PC-9 (cell line): ENCODE results near the gene LRRC3C. TPM values are rescaled to one million over a fixed set of nuclear protein-coding genes. Genes with fewer than 3 reads are reported as not detected.
A peak's percentile ranks its signal among the peaks of the same experiment; 100 is the strongest.

Experiments
- BruUV-seq: library from RNA; stranded (reverse); fragments of 400-500 nt; replicated peaks from 2 replicates; lab custom pipeline; 2021; lab: Mats Ljungman, UMichigan
- CTCF ChIA-PET: fragments of 300-600 bp; sonication (Branson Sonifier 250); formaldehyde crosslinking; loops from one replicate; lab custom pipeline; 2022; ENCODE audit warnings: antibody characterized with exemption; lab: Charles Lee
- POLR2A ChIA-PET: fragments of 300-600 bp; sonication (Branson Sonifier 250); formaldehyde crosslinking; loops from one replicate; lab custom pipeline; 2022; ENCODE audit warnings: antibody characterized with exemption; ENCODE audit not compliant: unreplicated experiment; lab: Charles Lee
- DNase-seq, 2 experiments: peaks; one replicate each; pipeline versions ENCODE4 v3.0.0 to v3.0.0-alpha.2; 2015 to 2022; ENCODE audit warnings: mixed read lengths in 1 of 2
- H2AFZ ChIP-seq: fragments of 200-600 bp; sonication (generic); 2 replicates; pipeline ENCODE4 v1.8.1; 2017; ENCODE audit warnings: antibody characterized with exemption
- H3F3A ChIP-seq: fragments of 200-600 bp; sonication (generic); 2 replicates; pipeline ENCODE4 v1.8.1; 2017; ENCODE audit warnings: antibody characterized with exemption, mild to moderate bottlenecking, low read depth; ENCODE audit not compliant: insufficient read depth
- H3K27ac ChIP-seq: fragments of 200-600 bp; sonication (generic); 2 replicates; pipeline ENCODE4 v1.6.1; 2016; ENCODE audit warnings: mixed run types
- H3K27me3 ChIP-seq: fragments of 200-600 bp; sonication (generic); 2 replicates; pipeline ENCODE4 v1.6.1; 2016; ENCODE audit warnings: low read depth, mixed run types; ENCODE audit not compliant: insufficient read depth
- H3K36me3 ChIP-seq: fragments of 200-600 bp; sonication (generic); 2 replicates; pipeline ENCODE4 v1.6.1; 2016; ENCODE audit warnings: low read depth, mixed run types
- H3K4me1 ChIP-seq: fragments of 200-600 bp; sonication (generic); replicated peaks from 2 replicates; pipeline ENCODE4 v1.6.1; 2016; ENCODE audit warnings: mixed run types; ENCODE audit not compliant: insufficient read depth
- H3K4me2 ChIP-seq: fragments of 200-600 bp; sonication (generic); 2 replicates; pipeline ENCODE4 v1.6.1; 2017; ENCODE audit warnings: mixed run types
- H3K4me3 ChIP-seq: fragments of 200-600 bp; sonication (generic); 2 replicates; pipeline ENCODE4 v1.6.1; 2016; ENCODE audit warnings: mixed run types
- H3K79me2 ChIP-seq: fragments of 200-600 bp; sonication (generic); 2 replicates; pipeline ENCODE4 v1.6.1; 2017; ENCODE audit warnings: low read depth, mixed run types
- H3K9me2 ChIP-seq: fragments of 200-600 bp; sonication (generic); 2 replicates; pipeline ENCODE4 v1.8.1; 2017; ENCODE audit warnings: mild to moderate bottlenecking; ENCODE audit not compliant: insufficient read depth
- H3K9me3 ChIP-seq: fragments of 200-600 bp; sonication (generic); 2 replicates; pipeline ENCODE4 v1.8.1; 2016; ENCODE audit warnings: low read depth; ENCODE audit not compliant: insufficient read depth
- H4K20me1 ChIP-seq: fragments of 200-600 bp; sonication (generic); 2 replicates; pipeline ENCODE4 v1.8.1; 2017; ENCODE audit not compliant: insufficient read depth
- CTCF ChIP-seq: fragments of 200-600 bp; sonication (generic); conservative IDR thresholded peaks from 2 replicates; pipeline ENCODE4 v1.6.1; 2017; ENCODE audit warnings: mixed run types, antibody characterized with exemption, mild to moderate bottlenecking, moderate library complexity
- EZH2 ChIP-seq: fragments of 200-600 bp; sonication (generic); IDR thresholded peaks from 2 replicates; pipeline ENCODE4 v1.8.0; 2017; ENCODE audit warnings: antibody characterized with exemption, low read depth
- intact Hi-C: fragments of 100-400 bp; cut with micrococcal nuclease; formaldehyde crosslinking; loops from one replicate; pipeline ENCODE4 v1.10.0; 2022; ENCODE audit not compliant: unreplicated experiment
- total RNA-seq: library from RNA; stranded (reverse); gene quantifications from 2 replicates; pipeline ENCODE4 v1.2.3, GENCODE V29; 2021

LRRC3C gene
- total RNA-seq, 1 experiment from 2014 or later, result not detected

GRCh38 chr17:39963829-39964228 is 36.3 kb downstream of the LRRC3C start:
- CTCF ChIA-PET, result no interaction called here

DNA sequence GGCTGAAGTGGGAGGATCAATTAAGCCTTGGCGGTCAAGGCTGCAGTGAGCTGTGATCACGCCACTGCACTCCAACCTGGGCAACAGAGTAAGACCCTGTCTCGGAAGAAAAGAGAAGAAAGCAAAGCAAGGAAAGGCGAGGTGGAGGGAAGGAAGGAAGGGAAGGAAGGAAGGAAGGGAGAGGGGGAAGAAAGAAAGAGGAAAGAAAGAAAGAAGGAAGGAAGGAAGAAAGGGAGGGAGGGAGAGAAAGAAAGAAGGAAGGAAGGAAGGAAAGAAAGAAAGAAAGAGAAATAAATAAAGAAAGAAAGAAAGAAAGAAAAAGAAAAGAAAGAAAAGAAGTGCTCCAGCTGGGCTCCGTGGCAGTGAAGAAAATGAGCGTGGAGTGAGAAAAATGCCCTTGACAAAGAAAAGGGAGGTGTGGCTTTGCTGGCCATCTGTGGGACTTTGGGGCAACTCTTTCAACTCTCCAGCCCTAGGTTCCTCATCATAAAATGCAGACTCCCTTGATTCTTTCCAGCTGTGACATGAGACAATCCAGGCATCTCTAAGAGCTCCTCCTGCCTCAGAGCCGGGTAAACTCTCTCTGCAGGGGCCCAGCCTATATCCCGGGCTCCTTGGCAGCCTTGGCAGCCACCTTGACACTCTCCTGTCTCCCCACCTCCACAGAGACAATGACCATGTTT is 37.6 kb downstream of the LRRC3C start:
- Histone ChIP-seq H3K9me2 (no peaks in the 10 kb centered on the region), H3K27ac (no peak overlapping the region), H3K4me3 (no peak overlapping the region), H3F3A (peaks cover 15% of the 10 kb centered on the region), H3K4me2 (no peak overlapping the region), H3K4me1 (peaks cover 6% of the 10 kb centered on the region; the same call in 1 of the 2 replicates), H3K79me2 (no peaks in the 10 kb centered on the region), H3K36me3 (no peaks in the 10 kb centered on the region), H2AFZ (no peak overlapping the region), H3K9me3 (no peaks in the 10 kb centered on the region), H4K20me1 (no peaks in the 10 kb centered on the region), H3K27me3 (no peaks in the 10 kb centered on the region)
- TF ChIP-seq CTCF, result no peak
- no peak for TF ChIP-seq EZH2
- intact Hi-C loops, result no loop called here
- DNase-seq, result no peak
- ChIA-PET POLR2A (no interaction called here), CTCF (no interaction called here)
- BruUV-seq, result no TSS peak

More at GRCh38 chr17:39963829-39964228, 36.3 kb downstream of the LRRC3C start:
- H3K27me3 ChIP-seq, result no peaks in the 10 kb centered on the region
- H2AFZ ChIP-seq, result no peak overlapping the region
- H4K20me1 ChIP-seq, result no peaks in the 10 kb centered on the region
- H3K4me1 ChIP-seq, result peaks cover 11% of the 10 kb centered on the region
- no peak for TF ChIP-seq CTCF
- H3K27ac ChIP-seq, result no peak overlapping the region
- no peaks in the 10 kb centered on the region for H3K79me2 ChIP-seq
- BruUV-seq, result no TSS peak
- H3K9me3 ChIP-seq, result no peaks in the 10 kb centered on the region
- POLR2A ChIA-PET, result interaction anchor here (0.6 kb wide), 1 partner anchor 11 kb away, joined by 3 read pairs; no protein-coding TSS in a partner anchor
- H3K4me3 ChIP-seq, result no peak overlapping the region
- H3F3A ChIP-seq, result peaks cover 15% of the 10 kb centered on the region
- no peaks in the 10 kb centered on the region for H3K36me3 ChIP-seq
- intact Hi-C loops, result no loop called here
- no peaks in the 10 kb centered on the region for H3K9me2 ChIP-seq
- no peak overlapping the region for H3K4me2 ChIP-seq
- peak; percentile 39 to 87 for DNase-seq

DNA sequence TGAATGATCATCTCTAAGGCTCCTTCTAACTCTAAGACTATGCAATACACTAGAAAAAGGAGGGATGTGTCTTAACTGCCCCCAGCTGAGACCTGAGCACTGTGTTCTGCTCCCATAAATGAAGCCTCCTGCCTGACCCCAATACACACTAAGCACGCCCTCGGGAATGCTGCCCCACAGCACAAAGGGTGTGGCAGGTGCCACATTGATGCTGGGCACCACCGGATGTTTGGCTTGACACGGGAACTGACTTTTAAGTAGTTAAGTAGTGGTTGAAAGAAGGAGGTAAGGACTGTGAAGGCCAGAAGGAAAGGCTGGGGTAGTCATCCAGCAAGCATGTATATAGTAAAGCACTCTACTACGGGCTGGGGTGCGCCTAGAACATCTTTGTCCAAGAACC is 39.2 kb downstream of the LRRC3C start:
- intact Hi-C loops, result no loop called here
- no peak overlapping the region for H3K4me2 ChIP-seq
- no peaks in the 10 kb centered on the region for H3K9me2 ChIP-seq
- no peak overlapping the region for H3K4me3 ChIP-seq
- H3F3A ChIP-seq, result peaks cover 15% of the 10 kb centered on the region
- TF ChIP-seq EZH2, result no peak
- TF ChIP-seq CTCF, result no peak
- no peaks in the 10 kb centered on the region for H3K36me3 ChIP-seq
- no peak overlapping the region for H3K27ac ChIP-seq
- H3K27me3 ChIP-seq, result 0 out of 2 replicates have a peak, but pooled peaks cover 8% of the 10 kb centered on the region
- POLR2A ChIA-PET, result no interaction called here
- no peaks in the 10 kb centered on the region for H4K20me1 ChIP-seq
- CTCF ChIA-PET, result no interaction called here
- H3K79me2 ChIP-seq, result no peaks in the 10 kb centered on the region
- no peak for DNase-seq
- peaks cover 6% of the 10 kb centered on the region; the same call in 1 of the 2 replicates for H3K4me1 ChIP-seq
- H3K9me3 ChIP-seq, result no peaks in the 10 kb centered on the region
- H2AFZ ChIP-seq, result no peak overlapping the region
- BruUV-seq, result no TSS peak
